WTC11 (cell line): ENCODE measurements around the gene MBP. TPM values are rescaled to one million over a fixed set of nuclear protein-coding genes. Genes with fewer than 3 reads are reported as not detected.

ENCODE experiments used
- ATAC-seq: fragments of 200-7000 bp; cut with Tn5 transposase; 2 replicates; pipeline ENCODE4 v1.10.0; 2021; ENCODE audit warnings: mild to moderate bottlenecking, moderate library complexity
- CTCF ChIA-PET: fragments of 300-600 bp; sonication (Branson Sonifier 250); formaldehyde crosslinking; loops from one replicate; lab custom pipeline; 2021; ENCODE audit warnings: antibody characterized with exemption; lab: Charles Lee
- POLR2A ChIA-PET: fragments of 350-600 bp; sonication (Branson Sonifier 250); formaldehyde crosslinking; loops from one replicate; lab custom pipeline; 2021; ENCODE audit warnings: antibody characterized with exemption; lab: Charles Lee
- DNase-seq: peaks from one replicate; pipeline ENCODE4 v3.0.0; 2021; ENCODE audit warnings: low spot score
- H3K27ac Mint-ChIP-seq: 2 replicates; pipeline ENCODE4 v1.8.0; 2021; ENCODE audit warnings: mixed read lengths
- H3K27me3 Mint-ChIP-seq: 2 replicates; pipeline ENCODE4 v1.8.0; 2021; ENCODE audit warnings: low read depth, mild to moderate bottlenecking, moderate library complexity, mixed read lengths
- H3K36me3 Mint-ChIP-seq: 2 replicates; pipeline ENCODE4 v1.8.0; 2021; ENCODE audit warnings: mixed read lengths
- H3K4me1 Mint-ChIP-seq: 2 replicates; pipeline ENCODE4 v1.8.0; 2022; ENCODE audit warnings: mixed read lengths
- H3K4me3 Mint-ChIP-seq: 2 replicates; pipeline ENCODE4 v1.8.0; 2021; ENCODE audit warnings: mild to moderate bottlenecking, moderate library complexity, mixed read lengths
- H3K9me3 Mint-ChIP-seq: 2 replicates; pipeline ENCODE4 v1.8.0; 2021; ENCODE audit warnings: mixed read lengths
- ESRRA ChIP-seq: sonication (generic); formaldehyde crosslinking; IDR thresholded peaks from 2 replicates; pipeline ENCODE4 v1.8.1; 2022; ENCODE audit warnings: mild to moderate bottlenecking, missing genetic modification reagents, borderline replicate concordance
- IRF2 ChIP-seq: sonication (generic); formaldehyde crosslinking; IDR thresholded peaks from 2 replicates; pipeline ENCODE4 v1.8.0; 2022; ENCODE audit warnings: low read depth, missing genetic modification reagents, borderline replicate concordance
- NR3C1 ChIP-seq: sonication (generic); formaldehyde crosslinking; conservative IDR thresholded peaks from 2 replicates; pipeline ENCODE4 v1.8.1; 2023; ENCODE audit warnings: low read depth, mild to moderate bottlenecking, missing genetic modification reagents
- OVOL2 ChIP-seq: fragments of 250-450 bp; sonication (Bioruptor Pico); IDR thresholded peaks from 2 replicates; pipeline ENCODE4 v1.9.0; 2021; ENCODE audit warnings: mild to moderate bottlenecking, borderline replicate concordance
- PRRX2 ChIP-seq: fragments of 250-450 bp; sonication (Bioruptor Pico); IDR thresholded peaks from 2 replicates; pipeline ENCODE4 v1.8.0; 2021; ENCODE audit warnings: mild to moderate bottlenecking
- SMAD4 ChIP-seq: sonication (generic); formaldehyde crosslinking; IDR thresholded peaks from 2 replicates; pipeline ENCODE4 v1.8.0; 2022; ENCODE audit warnings: mild to moderate bottlenecking, missing genetic modification reagents
- TP53 ChIP-seq: sonication (generic); formaldehyde crosslinking; IDR thresholded peaks from 2 replicates; pipeline ENCODE4 v1.8.1; 2023; ENCODE audit warnings: mild to moderate bottlenecking, missing genetic modification reagents
- total RNA-seq: library from RNA; stranded (reverse); gene quantifications from 3 replicates; pipeline ENCODE4 v1.2.3, GENCODE V29; 2021
- TF ChIP-seq, protein P1 (sequence below): sonication (generic); formaldehyde crosslinking; IDR thresholded peaks from 2 replicates; pipeline ENCODE4 v1.8.0; 2023; ENCODE audit warnings: missing genetic modification reagents, mild to moderate bottlenecking, borderline replicate concordance
- TF ChIP-seq, protein P2 (sequence below): fragments of 200-600 bp; IDR thresholded peaks from 2 replicates; pipeline ENCODE4 v1.8.0; 2022; ENCODE audit warnings: antibody characterized with exemption
- TF ChIP-seq, protein P3 (sequence below): sonication (generic); formaldehyde crosslinking; IDR thresholded peaks from 2 replicates; pipeline ENCODE4 v1.8.0; 2022; ENCODE audit warnings: mild to moderate bottlenecking, missing genetic modification reagents
- TF ChIP-seq, protein P4 (sequence below): fragments of 250-450 bp; sonication (Bioruptor Pico); IDR thresholded peaks from 2 replicates; pipeline ENCODE4 v1.9.0; 2021; ENCODE audit warnings: mild to moderate bottlenecking
- TF ChIP-seq, protein P5 (sequence below): sonication (generic); formaldehyde crosslinking; IDR thresholded peaks from 2 replicates; pipeline ENCODE4 v1.8.1; 2023; ENCODE audit warnings: mild to moderate bottlenecking, missing genetic modification reagents, moderate library complexity
- TF ChIP-seq, protein P6 (sequence below): sonication (generic); formaldehyde crosslinking; IDR thresholded peaks from 2 replicates; pipeline ENCODE4 v1.8.1; 2023; ENCODE audit warnings: mild to moderate bottlenecking, missing genetic modification reagents
- TF ChIP-seq, protein P7 (sequence below): fragments of 250-450 bp; sonication (Bioruptor Pico); IDR thresholded peaks from 2 replicates; pipeline ENCODE4 v1.9.0; 2021; ENCODE audit warnings: mild to moderate bottlenecking, borderline replicate concordance
- TF ChIP-seq, protein P8 (sequence below): sonication (generic); formaldehyde crosslinking; IDR thresholded peaks from 2 replicates; pipeline ENCODE4 v1.8.1; 2023; ENCODE audit warnings: mild to moderate bottlenecking, missing genetic modification reagents

MBP gene
- total RNA-seq, 1 experiment from 2014 or later, result 19.6 TPM

DNA sequence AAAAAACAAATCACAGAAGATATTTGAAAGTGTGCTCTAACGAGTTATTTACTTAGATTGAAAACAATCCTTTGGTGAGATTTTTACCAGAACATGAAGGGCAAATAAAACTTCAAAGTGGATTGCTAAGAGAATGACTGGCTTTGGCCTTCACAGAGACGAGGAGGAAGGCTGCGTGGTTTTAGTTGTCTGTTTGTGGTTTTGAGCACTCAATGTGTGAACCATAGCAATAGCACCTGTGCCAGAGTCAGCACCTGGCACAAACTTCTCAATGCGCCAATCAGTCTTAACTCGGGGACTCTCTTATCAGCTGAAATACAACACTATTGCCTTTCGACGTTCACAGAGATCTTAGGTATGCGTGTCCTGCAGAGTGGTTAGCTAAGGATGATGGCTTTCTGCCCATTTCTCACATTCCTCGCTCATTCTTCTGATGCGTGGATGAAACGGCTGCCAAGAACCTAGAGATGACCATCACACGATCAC is 70.0 kb downstream of the MBP start (continued):
- TF ChIP-seq, protein P1, sequence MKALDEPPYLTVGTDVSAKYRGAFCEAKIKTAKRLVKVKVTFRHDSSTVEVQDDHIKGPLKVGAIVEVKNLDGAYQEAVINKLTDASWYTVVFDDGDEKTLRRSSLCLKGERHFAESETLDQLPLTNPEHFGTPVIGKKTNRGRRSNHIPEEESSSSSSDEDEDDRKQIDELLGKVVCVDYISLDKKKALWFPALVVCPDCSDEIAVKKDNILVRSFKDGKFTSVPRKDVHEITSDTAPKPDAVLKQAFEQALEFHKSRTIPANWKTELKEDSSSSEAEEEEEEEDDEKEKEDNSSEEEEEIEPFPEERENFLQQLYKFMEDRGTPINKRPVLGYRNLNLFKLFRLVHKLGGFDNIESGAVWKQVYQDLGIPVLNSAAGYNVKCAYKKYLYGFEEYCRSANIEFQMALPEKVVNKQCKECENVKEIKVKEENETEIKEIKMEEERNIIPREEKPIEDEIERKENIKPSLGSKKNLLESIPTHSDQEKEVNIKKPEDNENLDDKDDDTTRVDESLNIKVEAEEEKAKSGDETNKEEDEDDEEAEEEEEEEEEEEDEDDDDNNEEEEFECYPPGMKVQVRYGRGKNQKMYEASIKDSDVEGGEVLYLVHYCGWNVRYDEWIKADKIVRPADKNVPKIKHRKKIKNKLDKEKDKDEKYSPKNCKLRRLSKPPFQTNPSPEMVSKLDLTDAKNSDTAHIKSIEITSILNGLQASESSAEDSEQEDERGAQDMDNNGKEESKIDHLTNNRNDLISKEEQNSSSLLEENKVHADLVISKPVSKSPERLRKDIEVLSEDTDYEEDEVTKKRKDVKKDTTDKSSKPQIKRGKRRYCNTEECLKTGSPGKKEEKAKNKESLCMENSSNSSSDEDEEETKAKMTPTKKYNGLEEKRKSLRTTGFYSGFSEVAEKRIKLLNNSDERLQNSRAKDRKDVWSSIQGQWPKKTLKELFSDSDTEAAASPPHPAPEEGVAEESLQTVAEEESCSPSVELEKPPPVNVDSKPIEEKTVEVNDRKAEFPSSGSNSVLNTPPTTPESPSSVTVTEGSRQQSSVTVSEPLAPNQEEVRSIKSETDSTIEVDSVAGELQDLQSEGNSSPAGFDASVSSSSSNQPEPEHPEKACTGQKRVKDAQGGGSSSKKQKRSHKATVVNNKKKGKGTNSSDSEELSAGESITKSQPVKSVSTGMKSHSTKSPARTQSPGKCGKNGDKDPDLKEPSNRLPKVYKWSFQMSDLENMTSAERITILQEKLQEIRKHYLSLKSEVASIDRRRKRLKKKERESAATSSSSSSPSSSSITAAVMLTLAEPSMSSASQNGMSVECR (CRISPR knock-in tag), result no peak
- TF ChIP-seq PRRX2, result no peak
- no peak for TF ChIP-seq TP53 (CRISPR knock-in tag)
- no peak for TF ChIP-seq IRF2 (CRISPR knock-in tag)
- TF ChIP-seq, protein P2, sequence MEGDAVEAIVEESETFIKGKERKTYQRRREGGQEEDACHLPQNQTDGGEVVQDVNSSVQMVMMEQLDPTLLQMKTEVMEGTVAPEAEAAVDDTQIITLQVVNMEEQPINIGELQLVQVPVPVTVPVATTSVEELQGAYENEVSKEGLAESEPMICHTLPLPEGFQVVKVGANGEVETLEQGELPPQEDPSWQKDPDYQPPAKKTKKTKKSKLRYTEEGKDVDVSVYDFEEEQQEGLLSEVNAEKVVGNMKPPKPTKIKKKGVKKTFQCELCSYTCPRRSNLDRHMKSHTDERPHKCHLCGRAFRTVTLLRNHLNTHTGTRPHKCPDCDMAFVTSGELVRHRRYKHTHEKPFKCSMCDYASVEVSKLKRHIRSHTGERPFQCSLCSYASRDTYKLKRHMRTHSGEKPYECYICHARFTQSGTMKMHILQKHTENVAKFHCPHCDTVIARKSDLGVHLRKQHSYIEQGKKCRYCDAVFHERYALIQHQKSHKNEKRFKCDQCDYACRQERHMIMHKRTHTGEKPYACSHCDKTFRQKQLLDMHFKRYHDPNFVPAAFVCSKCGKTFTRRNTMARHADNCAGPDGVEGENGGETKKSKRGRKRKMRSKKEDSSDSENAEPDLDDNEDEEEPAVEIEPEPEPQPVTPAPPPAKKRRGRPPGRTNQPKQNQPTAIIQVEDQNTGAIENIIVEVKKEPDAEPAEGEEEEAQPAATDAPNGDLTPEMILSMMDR, result no peak
- TF ChIP-seq ESRRA, result no peak
- TF ChIP-seq, protein P3, sequence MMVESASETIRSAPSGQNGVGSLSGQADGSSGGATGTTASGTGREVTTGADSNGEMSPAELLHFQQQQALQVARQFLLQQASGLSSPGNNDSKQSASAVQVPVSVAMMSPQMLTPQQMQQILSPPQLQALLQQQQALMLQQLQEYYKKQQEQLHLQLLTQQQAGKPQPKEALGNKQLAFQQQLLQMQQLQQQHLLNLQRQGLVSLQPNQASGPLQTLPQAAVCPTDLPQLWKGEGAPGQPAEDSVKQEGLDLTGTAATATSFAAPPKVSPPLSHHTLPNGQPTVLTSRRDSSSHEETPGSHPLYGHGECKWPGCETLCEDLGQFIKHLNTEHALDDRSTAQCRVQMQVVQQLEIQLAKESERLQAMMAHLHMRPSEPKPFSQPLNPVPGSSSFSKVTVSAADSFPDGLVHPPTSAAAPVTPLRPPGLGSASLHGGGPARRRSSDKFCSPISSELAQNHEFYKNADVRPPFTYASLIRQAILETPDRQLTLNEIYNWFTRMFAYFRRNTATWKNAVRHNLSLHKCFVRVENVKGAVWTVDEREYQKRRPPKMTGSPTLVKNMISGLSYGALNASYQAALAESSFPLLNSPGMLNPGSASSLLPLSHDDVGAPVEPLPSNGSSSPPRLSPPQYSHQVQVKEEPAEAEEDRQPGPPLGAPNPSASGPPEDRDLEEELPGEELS (CRISPR knock-in tag), result no peak
- TF ChIP-seq, protein P4, sequence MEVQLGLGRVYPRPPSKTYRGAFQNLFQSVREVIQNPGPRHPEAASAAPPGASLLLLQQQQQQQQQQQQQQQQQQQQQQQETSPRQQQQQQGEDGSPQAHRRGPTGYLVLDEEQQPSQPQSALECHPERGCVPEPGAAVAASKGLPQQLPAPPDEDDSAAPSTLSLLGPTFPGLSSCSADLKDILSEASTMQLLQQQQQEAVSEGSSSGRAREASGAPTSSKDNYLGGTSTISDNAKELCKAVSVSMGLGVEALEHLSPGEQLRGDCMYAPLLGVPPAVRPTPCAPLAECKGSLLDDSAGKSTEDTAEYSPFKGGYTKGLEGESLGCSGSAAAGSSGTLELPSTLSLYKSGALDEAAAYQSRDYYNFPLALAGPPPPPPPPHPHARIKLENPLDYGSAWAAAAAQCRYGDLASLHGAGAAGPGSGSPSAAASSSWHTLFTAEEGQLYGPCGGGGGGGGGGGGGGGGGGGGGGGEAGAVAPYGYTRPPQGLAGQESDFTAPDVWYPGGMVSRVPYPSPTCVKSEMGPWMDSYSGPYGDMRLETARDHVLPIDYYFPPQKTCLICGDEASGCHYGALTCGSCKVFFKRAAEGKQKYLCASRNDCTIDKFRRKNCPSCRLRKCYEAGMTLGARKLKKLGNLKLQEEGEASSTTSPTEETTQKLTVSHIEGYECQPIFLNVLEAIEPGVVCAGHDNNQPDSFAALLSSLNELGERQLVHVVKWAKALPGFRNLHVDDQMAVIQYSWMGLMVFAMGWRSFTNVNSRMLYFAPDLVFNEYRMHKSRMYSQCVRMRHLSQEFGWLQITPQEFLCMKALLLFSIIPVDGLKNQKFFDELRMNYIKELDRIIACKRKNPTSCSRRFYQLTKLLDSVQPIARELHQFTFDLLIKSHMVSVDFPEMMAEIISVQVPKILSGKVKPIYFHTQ, result no peak
- TF ChIP-seq, protein P5, sequence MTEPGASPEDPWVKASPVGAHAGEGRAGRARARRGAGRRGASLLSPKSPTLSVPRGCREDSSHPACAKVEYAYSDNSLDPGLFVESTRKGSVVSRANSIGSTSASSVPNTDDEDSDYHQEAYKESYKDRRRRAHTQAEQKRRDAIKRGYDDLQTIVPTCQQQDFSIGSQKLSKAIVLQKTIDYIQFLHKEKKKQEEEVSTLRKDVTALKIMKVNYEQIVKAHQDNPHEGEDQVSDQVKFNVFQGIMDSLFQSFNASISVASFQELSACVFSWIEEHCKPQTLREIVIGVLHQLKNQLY (CRISPR knock-in tag), result no peak
- TF ChIP-seq OVOL2, result no peak

DNA sequence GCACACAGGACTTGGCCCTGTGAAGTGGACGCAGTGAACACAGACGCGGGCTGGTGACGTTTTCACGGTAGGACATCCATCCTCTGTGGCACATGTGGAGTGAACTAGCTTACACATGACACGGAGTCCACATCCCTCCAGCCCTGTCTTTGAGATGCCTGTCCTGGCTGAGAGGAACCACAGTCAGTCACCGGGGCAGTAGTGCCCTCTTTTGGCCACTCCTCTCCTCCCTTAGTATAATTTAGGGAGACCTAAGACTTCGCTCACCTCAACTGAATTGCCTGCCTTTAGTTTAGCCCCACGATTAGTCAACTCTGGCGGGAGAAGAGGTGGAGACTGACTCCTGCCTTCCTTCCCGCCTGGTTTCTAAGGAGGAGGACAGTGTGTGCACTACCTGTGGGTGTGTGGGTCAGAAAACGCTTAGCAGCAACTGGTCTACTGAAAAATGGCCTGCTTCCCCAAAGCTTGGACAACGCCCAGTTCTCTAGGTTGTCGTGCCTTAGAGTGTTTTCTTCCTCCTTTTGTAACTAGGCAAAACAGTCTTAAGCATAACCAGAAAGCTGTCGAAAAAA is 70.6 kb downstream of the MBP start:
- no peak overlapping the region for H3K4me3 Mint-ChIP-seq
- POLR2A ChIA-PET, result interaction anchor here (0.7 kb wide), 1 partner anchor 1678 kb away, joined by 4 read pairs; no protein-coding TSS in a partner anchor
- DNase-seq, result no peak
- TF ChIP-seq, protein P6, sequence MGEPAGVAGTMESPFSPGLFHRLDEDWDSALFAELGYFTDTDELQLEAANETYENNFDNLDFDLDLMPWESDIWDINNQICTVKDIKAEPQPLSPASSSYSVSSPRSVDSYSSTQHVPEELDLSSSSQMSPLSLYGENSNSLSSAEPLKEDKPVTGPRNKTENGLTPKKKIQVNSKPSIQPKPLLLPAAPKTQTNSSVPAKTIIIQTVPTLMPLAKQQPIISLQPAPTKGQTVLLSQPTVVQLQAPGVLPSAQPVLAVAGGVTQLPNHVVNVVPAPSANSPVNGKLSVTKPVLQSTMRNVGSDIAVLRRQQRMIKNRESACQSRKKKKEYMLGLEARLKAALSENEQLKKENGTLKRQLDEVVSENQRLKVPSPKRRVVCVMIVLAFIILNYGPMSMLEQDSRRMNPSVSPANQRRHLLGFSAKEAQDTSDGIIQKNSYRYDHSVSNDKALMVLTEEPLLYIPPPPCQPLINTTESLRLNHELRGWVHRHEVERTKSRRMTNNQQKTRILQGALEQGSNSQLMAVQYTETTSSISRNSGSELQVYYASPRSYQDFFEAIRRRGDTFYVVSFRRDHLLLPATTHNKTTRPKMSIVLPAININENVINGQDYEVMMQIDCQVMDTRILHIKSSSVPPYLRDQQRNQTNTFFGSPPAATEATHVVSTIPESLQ, result no peak
- no peak for TF ChIP-seq SMAD4 (CRISPR knock-in tag)
- TF ChIP-seq NR3C1 (CRISPR knock-in tag), result no peak
- TF ChIP-seq, protein P7, sequence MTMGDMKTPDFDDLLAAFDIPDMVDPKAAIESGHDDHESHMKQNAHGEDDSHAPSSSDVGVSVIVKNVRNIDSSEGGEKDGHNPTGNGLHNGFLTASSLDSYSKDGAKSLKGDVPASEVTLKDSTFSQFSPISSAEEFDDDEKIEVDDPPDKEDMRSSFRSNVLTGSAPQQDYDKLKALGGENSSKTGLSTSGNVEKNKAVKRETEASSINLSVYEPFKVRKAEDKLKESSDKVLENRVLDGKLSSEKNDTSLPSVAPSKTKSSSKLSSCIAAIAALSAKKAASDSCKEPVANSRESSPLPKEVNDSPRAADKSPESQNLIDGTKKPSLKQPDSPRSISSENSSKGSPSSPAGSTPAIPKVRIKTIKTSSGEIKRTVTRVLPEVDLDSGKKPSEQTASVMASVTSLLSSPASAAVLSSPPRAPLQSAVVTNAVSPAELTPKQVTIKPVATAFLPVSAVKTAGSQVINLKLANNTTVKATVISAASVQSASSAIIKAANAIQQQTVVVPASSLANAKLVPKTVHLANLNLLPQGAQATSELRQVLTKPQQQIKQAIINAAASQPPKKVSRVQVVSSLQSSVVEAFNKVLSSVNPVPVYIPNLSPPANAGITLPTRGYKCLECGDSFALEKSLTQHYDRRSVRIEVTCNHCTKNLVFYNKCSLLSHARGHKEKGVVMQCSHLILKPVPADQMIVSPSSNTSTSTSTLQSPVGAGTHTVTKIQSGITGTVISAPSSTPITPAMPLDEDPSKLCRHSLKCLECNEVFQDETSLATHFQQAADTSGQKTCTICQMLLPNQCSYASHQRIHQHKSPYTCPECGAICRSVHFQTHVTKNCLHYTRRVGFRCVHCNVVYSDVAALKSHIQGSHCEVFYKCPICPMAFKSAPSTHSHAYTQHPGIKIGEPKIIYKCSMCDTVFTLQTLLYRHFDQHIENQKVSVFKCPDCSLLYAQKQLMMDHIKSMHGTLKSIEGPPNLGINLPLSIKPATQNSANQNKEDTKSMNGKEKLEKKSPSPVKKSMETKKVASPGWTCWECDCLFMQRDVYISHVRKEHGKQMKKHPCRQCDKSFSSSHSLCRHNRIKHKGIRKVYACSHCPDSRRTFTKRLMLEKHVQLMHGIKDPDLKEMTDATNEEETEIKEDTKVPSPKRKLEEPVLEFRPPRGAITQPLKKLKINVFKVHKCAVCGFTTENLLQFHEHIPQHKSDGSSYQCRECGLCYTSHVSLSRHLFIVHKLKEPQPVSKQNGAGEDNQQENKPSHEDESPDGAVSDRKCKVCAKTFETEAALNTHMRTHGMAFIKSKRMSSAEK (CRISPR knock-in tag), result no peak
- TF ChIP-seq, protein P8, sequence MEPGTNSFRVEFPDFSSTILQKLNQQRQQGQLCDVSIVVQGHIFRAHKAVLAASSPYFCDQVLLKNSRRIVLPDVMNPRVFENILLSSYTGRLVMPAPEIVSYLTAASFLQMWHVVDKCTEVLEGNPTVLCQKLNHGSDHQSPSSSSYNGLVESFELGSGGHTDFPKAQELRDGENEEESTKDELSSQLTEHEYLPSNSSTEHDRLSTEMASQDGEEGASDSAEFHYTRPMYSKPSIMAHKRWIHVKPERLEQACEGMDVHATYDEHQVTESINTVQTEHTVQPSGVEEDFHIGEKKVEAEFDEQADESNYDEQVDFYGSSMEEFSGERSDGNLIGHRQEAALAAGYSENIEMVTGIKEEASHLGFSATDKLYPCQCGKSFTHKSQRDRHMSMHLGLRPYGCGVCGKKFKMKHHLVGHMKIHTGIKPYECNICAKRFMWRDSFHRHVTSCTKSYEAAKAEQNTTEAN, result no peak

More for the DNA sequence above, 70.6 kb downstream of the MBP start:
- peak overlapping the region; percentile 4; the same call in 1 of the 2 replicates for H3K27ac Mint-ChIP-seq
- H3K9me3 Mint-ChIP-seq, result no peaks in the 10 kb centered on the region
- peak; percentile 89 for ATAC-seq
- CTCF ChIA-PET, result interaction anchor here (0.5 to 1.6 kb wide), 12 partner anchors 35 to 259 kb away, joined by 3 to 8 read pairs (median 5); no protein-coding TSS in a partner anchor
- H3K27me3 Mint-ChIP-seq, result no peaks in the 10 kb centered on the region
- peaks cover 35% of the 10 kb centered on the region for H3K4me1 Mint-ChIP-seq
- H3K36me3 Mint-ChIP-seq, result peaks cover 21% of the 10 kb centered on the region
